22Rv1 (cell line): Measurements from ENCODE around the gene GREB1L.
"Not testable (repeated sequence)": the region's sequence is repeated elsewhere in the genome, so short reads cannot be mapped to it uniquely, and the experiment has no call there.

Experiments used
- H3K27ac ChIP-seq: fragments of 450-650 bp; 2 replicates; pipeline ENCODE4 v1.5.1; 2017
- CTCF ChIP-seq: fragments of 450-650 bp; IDR thresholded peaks from 2 replicates; pipeline ENCODE4 v1.5.1; 2017; ENCODE audit warnings: mild to moderate bottlenecking
- ZFX ChIP-seq: fragments of 450-650 bp; IDR thresholded peaks from 2 replicates; pipeline ENCODE4 v1.6.1; 2017; ENCODE audit warnings: antibody characterized with exemption, borderline replicate concordance

GREB1L gene

GRCh38 chr18:21205695-21206094 lies 36.3 kb upstream of the GREB1L start:
- no peak for TF ChIP-seq ZFX
- TF ChIP-seq CTCF: no peak
- H3K27ac ChIP-seq: no peak overlapping the region

DNA sequence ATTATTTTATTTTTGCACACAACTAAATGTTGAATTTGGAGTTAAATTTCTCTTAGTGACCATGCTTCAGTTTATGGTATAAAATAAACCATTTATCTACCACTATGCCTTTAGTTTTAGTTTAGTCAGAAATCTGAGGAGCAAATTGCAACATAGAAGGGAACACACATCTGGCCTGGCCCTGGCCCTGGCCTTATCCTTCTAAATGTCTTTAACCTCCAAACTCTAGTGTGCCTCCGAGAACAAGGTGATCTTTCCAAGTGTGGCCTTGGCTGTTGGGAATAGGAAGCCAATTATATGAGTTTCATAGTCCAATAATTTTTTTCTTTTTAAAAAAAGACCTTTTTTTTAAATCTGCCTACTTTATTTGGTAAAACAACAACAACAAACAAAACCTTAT lies 31.8 kb upstream of the GREB1L start:
- TF ChIP-seq CTCF (no peak), ZFX (no peak)
- no peak overlapping the region for H3K27ac ChIP-seq

DNA sequence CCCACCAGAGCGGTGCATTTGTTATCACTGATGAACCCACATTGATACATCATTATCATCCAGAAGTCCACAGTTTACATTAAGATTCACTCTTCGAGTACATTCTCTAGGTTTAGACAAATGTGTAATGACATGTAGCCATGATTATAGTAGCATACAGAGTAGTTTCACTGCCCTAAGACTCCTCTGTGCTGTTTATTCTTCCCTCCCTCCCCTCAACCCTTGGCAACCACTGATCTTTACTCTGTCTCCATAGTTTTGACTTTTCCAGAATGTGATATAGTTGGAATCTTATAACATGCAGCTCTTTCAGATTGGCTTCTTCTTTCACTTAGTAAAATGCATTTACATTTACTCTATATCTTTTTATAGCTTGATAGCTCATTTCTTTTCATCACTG lies 31.2 kb upstream of the GREB1L start:
- TF ChIP-seq ZFX (no peak), CTCF (no peak)
- H3K27ac ChIP-seq: no peak overlapping the region

- not testable (repeated sequence) for H3K27ac ChIP-seq
Measured at GRCh38 chr18:21214409-21214808, 27.6 kb upstream of the GREB1L start.

- H3K27ac ChIP-seq: no peak overlapping the region
- TF ChIP-seq ZFX (no peak), CTCF (no peak)
Measured at GRCh38 chr18:21215490-21215889, 26.5 kb upstream of the GREB1L start.

DNA sequence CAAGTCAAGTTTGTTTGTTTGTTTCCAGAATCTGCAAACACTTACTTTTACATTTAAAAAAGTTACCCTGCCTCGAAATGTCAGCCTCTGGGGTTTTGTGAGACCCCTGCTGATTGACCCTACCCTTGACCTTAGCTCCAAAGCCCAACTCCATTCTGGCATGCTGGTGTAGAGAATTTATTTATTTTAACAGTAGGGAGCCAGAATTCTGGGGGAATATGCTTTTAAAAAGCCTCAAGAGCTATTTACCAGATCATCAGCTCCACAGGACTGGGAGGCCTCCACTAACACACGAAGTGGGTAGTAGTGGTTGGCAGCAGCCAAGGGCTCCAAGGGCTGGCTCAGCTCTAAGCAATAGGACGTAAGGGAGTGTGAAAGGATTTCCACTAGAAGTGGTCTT lies 23.2 kb upstream of the GREB1L start:
- H3K27ac ChIP-seq: no peak overlapping the region
- no peak for TF ChIP-seq CTCF
- no peak for TF ChIP-seq ZFX

DNA sequence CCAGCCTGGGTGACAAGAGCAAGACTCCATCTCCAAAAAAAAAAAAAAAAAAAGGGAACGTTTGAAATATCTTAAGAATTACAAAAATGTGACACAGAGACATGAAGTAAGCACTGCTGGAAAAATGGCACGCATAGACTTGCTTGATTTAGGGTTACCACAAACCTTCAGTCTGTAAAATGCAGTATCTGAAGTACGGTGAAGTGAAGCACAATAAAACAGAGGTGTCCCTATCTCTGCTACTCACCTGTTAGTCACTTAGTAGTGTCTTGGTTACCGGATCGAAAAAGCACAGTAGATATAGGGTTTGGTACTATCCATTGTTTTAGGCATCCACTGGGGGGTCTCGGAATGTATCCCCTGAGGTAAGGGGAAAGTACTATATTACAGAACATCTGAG lies 11.6 kb upstream of the GREB1L start:
- TF ChIP-seq CTCF: no peak
- TF ChIP-seq ZFX: no peak
- no peak overlapping the region for H3K27ac ChIP-seq

- H3K27ac ChIP-seq: no peak overlapping the region
- TF ChIP-seq ZFX (no peak), CTCF (no peak)
Measured at GRCh38 chr18:21241301-21242048, 557 bp upstream of the GREB1L start.
